CD4-positive, alpha-beta T cell (primary cell): ENCODE measurements around the gene PPDPF. TPM values are rescaled to one million over a fixed set of nuclear protein-coding genes. Genes with fewer than 3 reads are reported as not detected.

Experiments used
- ATAC-seq: fragments of 200-7000 bp; cut with Tn5 transposase; one replicate; pipeline ENCODE4 v1.10.0; 2022; ENCODE audit warnings: mild to moderate bottlenecking; ENCODE audit not compliant: poor library complexity
- CTCF ChIA-PET: fragments of 350-600 bp; sonication (Branson Sonifier 250); formaldehyde crosslinking; loops from one replicate; lab custom pipeline; 2021; ENCODE audit warnings: antibody characterized with exemption, inconsistent platforms; lab: Charles Lee
- POLR2A ChIA-PET: fragments of 350-600 bp; sonication (Branson Sonifier 250); formaldehyde crosslinking; loops from one replicate; lab custom pipeline; 2021; ENCODE audit warnings: antibody characterized with exemption, inconsistent platforms; lab: Charles Lee
- DNase-seq, 14 experiments: peaks; one replicate each; pipeline ENCODE4 v3.0.0-alpha.2; 2013 to 2020; ENCODE audit warnings: mixed read lengths in 2 of 14
- H3K27ac ChIP-seq, 2 donors: one replicate each; pipeline versions ENCODE4 v1.5.1 to v1.7.0; 2013; ENCODE audit warnings: low read length in 2 of 2, low read depth in 1 of 2, mild to moderate bottlenecking in 1 of 2
- H3K27me3 ChIP-seq, 2 experiments: 1 replicate in 1 of 2; 2 replicates in 1 of 2; pipeline versions ENCODE4 v1.6.1 to v1.7.0; 2013; ENCODE audit warnings: low read length in 2 of 2, control low read depth in 1 of 2, mild to moderate bottlenecking in 1 of 2, moderate library complexity in 1 of 2; ENCODE audit not compliant: insufficient read depth in 2 of 2, control insufficient read depth in 1 of 2
- H3K36me3 ChIP-seq: one replicate; pipeline ENCODE4 v1.6.1; 2013; ENCODE audit warnings: low read length, control low read depth; ENCODE audit not compliant: insufficient read depth
- H3K4me1 ChIP-seq: one replicate; pipeline ENCODE4 v1.6.1; 2013; ENCODE audit warnings: low read length, control low read depth; ENCODE audit not compliant: insufficient read depth
- H3K4me3 ChIP-seq: one replicate; pipeline ENCODE4 v1.5.1; 2013; ENCODE audit warnings: mild to moderate bottlenecking, low read length, moderate library complexity
- H3K9me3 ChIP-seq, 2 experiments: 1 replicate in 1 of 2; 2 replicates in 1 of 2; pipeline versions ENCODE4 v1.6.1 to v1.7.0; 2013; ENCODE audit warnings: low read length in 2 of 2, mild to moderate bottlenecking in 2 of 2, control low read depth in 1 of 2, moderate library complexity in 1 of 2; ENCODE audit not compliant: control insufficient read depth in 1 of 2, insufficient read depth in 1 of 2
- H3K27ac Mint-ChIP-seq: one replicate; pipeline ENCODE4 v1.8.0; 2020; ENCODE audit warnings: mixed read lengths
- H3K27me3 Mint-ChIP-seq: one replicate; pipeline ENCODE4 v1.8.0; 2021; ENCODE audit warnings: mixed read lengths
- H3K36me3 Mint-ChIP-seq: one replicate; pipeline ENCODE4 v1.8.0; 2021; ENCODE audit warnings: low read depth, mixed read lengths
- H3K4me1 Mint-ChIP-seq: one replicate; pipeline ENCODE4 v1.8.0; 2021; ENCODE audit warnings: low read depth, mixed read lengths
- H3K4me3 Mint-ChIP-seq: one replicate; pipeline ENCODE4 v1.8.0; 2020; ENCODE audit warnings: mild to moderate bottlenecking, mixed read lengths
- H3K9me3 Mint-ChIP-seq: one replicate; pipeline ENCODE4 v1.8.0; 2020; ENCODE audit warnings: mixed read lengths
- intact Hi-C, 2 experiments: fragments of 100-400 bp; cut with DNase I in 1 of 2; cut with micrococcal nuclease in 1 of 2; formaldehyde crosslinking; loops; one replicate each; pipeline versions ENCODE4 v1.15.1 to v1.9.0; 2023 to 2025; cut with DNase I, micrococcal nuclease
- total RNA-seq, 174 experiments: library from RNA in 2 of 174; stranded (reverse) in 2 of 174; gene quantifications; one replicate each; pipeline ENCODE4 v1.2.3 and lab custom pipeline; 2021 to 2026
- TF ChIP-seq, protein P1 (sequence below): fragments of 200-600 bp; IDR thresholded peaks from one replicate; pipeline ENCODE4 v1.8.0; 2022; ENCODE audit warnings: antibody characterized with exemption, mild to moderate bottlenecking

Gene PPDPF
- total RNA-seq, 2 experiments from 2014 or later, result 249 to 251 TPM

GRCh38 chr20:63492982-63493381 is 27.6 kb upstream of the PPDPF start:
- Histone ChIP-seq H3K36me3 (no peaks in the 10 kb centered on the region), H3K4me3 (no peak overlapping the region), H3K27ac (no peak overlapping the region), H3K4me1 (peaks cover 17% of the 10 kb centered on the region), H3K9me3 (peaks cover 0 to 11% of the 10 kb centered on the region in 2 experiments), H3K27me3 (peaks cover 29 to 33% of the 10 kb centered on the region in 2 experiments)
- no peak overlapping the region for H3K4me3 Mint-ChIP-seq
- TF ChIP-seq, protein P1, sequence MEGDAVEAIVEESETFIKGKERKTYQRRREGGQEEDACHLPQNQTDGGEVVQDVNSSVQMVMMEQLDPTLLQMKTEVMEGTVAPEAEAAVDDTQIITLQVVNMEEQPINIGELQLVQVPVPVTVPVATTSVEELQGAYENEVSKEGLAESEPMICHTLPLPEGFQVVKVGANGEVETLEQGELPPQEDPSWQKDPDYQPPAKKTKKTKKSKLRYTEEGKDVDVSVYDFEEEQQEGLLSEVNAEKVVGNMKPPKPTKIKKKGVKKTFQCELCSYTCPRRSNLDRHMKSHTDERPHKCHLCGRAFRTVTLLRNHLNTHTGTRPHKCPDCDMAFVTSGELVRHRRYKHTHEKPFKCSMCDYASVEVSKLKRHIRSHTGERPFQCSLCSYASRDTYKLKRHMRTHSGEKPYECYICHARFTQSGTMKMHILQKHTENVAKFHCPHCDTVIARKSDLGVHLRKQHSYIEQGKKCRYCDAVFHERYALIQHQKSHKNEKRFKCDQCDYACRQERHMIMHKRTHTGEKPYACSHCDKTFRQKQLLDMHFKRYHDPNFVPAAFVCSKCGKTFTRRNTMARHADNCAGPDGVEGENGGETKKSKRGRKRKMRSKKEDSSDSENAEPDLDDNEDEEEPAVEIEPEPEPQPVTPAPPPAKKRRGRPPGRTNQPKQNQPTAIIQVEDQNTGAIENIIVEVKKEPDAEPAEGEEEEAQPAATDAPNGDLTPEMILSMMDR, result no peak
- peaks cover 35% of the 10 kb centered on the region for H3K27me3 Mint-ChIP-seq
- POLR2A ChIA-PET, result no interaction called here
- no peak overlapping the region for H3K27ac Mint-ChIP-seq
- intact Hi-C loops, result no loop called here
- H3K9me3 Mint-ChIP-seq, result no peaks in the 10 kb centered on the region
- DNase-seq, result no peak
- peaks cover 5% of the 10 kb centered on the region for H3K4me1 Mint-ChIP-seq
- no peaks in the 10 kb centered on the region for H3K36me3 Mint-ChIP-seq
- ATAC-seq, result no peak
- CTCF ChIA-PET, result no interaction called here

DNA sequence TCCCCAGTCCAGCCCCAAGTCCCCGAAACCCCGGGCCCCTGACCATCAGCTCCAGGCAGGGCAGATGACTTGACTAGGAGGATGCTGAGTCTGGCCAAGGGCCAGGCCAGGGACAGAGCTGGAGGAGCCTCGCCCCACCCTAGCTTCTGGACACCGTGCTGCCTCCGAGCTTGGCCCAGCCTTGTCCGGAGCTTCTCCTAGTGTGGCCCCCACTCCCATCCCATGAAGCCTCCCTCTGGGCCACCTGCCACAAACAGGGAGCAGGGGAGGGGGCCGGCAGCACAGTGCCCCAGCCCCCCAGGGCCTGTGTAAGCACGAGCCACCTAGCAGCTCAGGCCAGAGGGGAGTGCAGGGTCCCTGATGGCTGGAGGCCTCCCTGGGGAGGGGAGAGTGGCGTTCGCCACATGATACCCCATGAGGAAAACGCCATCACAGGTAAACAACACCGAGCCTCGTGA is 27.0 kb upstream of the PPDPF start:
- no peak for ATAC-seq
- Histone ChIP-seq H3K4me3 (no peak overlapping the region), H3K27me3 (peaks cover 31 to 36% of the 10 kb centered on the region in 2 experiments), H3K36me3 (no peaks in the 10 kb centered on the region), H3K4me1 (peaks cover 23% of the 10 kb centered on the region), H3K27ac (no peak overlapping the region), H3K9me3 (peaks cover 0 to 11% of the 10 kb centered on the region in 2 experiments)
- intact Hi-C loops, result no loop called here
- ChIA-PET CTCF (no interaction called here), POLR2A (no interaction called here)
- Mint-ChIP-seq H3K27ac (no peak overlapping the region), H3K9me3 (no peaks in the 10 kb centered on the region), H3K36me3 (no peaks in the 10 kb centered on the region), H3K4me3 (no peak overlapping the region), H3K27me3 (peaks cover 35% of the 10 kb centered on the region), H3K4me1 (peaks cover 5% of the 10 kb centered on the region)
- TF ChIP-seq, protein P1, result no peak
- no peak for DNase-seq

DNA sequence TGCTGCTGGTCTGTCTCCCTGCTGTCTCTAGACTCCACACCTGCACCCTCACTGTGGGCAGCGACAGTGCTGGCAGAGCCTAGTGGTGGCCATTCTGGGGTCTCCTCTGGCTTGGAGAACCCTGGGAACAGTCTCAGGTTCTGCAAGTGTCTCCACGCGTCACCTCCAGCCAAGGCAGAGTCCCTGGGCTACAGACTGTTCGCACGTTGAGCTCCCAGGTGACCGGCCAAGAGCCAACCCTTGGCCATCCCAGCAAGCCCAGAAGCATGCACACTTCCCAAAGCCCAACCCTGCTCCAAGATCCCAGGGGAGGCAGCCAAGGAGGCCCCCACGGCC is 26.5 kb upstream of the PPDPF start:
- no peak overlapping the region for H3K27ac ChIP-seq
- Mint-ChIP-seq H3K4me1 (peaks cover 5% of the 10 kb centered on the region), H3K4me3 (no peak overlapping the region), H3K27ac (no peak overlapping the region), H3K27me3 (peaks cover 35% of the 10 kb centered on the region), H3K9me3 (no peaks in the 10 kb centered on the region), H3K36me3 (no peaks in the 10 kb centered on the region)
- peaks cover 26 to 32% of the 10 kb centered on the region in 2 experiments for H3K27me3 ChIP-seq
- CTCF ChIA-PET, result no interaction called here
- no peak overlapping the region for H3K4me3 ChIP-seq
- peaks cover 26% of the 10 kb centered on the region for H3K4me1 ChIP-seq
- peaks cover 0 to 6% of the 10 kb centered on the region in 2 experiments for H3K9me3 ChIP-seq
- TF ChIP-seq, protein P1, result no peak
- no peaks in the 10 kb centered on the region for H3K36me3 ChIP-seq
- ATAC-seq (no peak), DNase-seq (no peak)
- POLR2A ChIA-PET, result no interaction called here
- intact Hi-C loops, result no loop called here
